Activated CD4-positive, alpha-beta T cell treated with anti-CD3 and anti-CD28 coated beads, Interleukin-2, amount 50 U/mL, for 48 hours (primary cell): ENCODE measurements around the gene ZNF664.

Experiments
- DNase-seq, 2 experiments: peaks; one replicate each; pipeline ENCODE4 v3.0.0-alpha.2; 2020

Gene ZNF664

DNA sequence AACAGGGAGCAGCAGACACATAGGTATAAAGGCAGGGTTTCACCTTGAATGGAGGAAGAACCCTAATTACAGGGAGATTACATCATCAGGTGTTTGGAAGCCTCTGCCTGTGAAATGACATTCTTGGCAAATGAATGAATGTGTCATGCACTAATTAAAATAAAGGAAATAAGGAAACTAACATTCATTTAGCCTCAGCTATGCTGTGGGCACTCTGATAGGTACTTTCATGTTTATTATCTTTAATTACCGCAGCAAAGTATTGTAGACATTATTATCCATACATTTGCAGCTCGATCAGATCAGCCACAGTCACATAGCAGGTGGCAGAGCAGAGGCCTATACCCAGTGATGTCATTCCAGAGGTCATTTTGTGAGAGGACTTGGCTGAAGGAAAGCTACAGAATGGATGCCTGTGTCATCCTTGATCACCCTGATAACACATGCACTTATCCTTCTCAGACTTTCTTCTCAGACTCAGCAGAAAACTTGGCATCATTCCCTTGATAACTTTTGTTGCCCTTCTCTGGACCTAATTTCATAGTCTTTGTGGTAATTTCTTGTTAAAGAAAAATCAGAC lies 18.4 kb downstream of the ZNF664 start:
- DNase-seq: no peak

DNA sequence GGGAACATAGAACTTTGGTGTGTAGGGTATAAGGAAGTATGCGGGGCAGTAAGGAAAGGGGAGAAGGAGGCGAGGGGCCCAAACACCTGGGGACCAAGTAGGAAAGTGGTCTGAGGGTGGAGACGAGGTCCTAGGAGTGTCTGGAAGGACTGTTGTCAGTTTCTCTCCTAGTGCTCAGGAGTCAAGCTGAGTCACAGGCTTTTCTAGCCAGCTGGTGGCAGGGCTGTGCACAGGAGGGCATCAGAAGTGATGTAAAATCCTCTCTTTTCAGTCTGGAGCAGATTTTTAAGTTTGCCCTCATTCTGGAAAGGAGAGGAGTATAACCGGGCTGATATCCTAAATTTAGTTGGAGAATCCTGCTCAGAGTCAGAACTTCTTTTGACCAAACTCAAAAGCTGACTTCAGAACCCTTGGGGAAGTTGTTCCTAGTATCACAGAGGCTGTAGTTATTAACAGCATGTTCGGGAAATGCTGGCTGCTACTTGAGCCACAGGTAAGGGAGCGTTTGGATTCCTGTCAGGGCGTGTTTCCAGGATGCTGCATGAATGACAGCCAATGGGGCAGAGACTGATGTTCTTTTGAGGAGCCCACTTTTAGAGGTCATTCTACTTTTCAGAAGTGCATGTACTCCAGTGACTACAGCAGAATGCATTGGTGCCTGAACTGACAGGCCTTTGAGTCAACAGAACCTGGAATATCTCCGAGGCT lies 19.3 kb downstream of the ZNF664 start:
- DNase-seq: no peak

DNA sequence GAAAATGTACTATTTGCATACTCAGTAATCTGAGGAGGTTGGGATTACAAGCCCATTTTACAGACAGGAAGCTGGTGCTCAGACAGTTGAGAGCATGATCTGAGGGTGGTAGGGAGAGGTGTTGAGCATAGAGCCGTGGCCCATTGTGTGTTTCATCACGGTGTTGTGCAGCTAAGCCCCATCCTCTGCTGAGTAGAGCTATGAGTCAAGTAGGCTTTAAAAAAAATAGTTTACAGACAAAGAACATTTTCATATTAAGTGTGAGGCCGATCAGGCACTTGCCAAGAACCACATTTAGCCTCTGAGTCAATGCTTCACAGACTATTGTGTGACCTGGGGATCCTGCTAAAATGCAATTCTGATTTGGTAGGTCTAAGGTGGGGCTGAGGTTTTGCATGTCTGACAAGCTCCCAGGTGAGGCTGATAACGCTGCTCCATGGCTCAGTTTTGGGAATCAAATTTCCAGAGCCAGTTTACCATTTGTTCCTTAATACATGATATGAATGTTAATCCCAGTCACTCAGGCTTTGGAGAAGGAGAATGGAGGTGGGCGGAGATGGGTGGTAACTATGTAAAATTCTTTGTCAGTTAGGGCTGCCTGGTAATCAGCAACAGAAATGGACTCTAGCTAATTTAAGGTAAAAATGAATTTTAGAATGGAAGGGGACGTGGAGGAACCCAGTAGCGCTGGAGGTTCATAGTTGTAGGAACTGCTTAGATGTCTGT lies 22.2 kb downstream of the ZNF664 start:
- no peak for DNase-seq

DNA sequence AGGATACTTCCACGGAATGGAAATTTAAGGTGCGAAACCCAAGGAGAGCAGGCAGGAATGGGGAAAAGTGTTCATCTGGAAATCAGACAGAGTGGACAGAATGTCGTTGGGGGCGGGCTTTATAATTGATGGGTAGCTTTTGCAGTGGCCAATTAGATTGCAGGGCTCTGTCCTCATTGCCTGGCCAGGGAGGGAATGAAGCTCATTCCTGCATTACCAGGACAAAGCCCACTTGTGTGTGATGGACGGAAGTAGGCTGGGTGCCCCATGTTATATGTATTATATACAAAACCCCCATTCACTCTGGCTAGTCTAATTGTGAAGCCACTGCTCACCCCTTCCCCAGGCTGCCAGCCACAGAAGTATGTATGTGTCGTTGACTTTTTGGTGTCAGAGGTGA lies 23.6 kb downstream of the ZNF664 start:
- no peak for DNase-seq

DNA sequence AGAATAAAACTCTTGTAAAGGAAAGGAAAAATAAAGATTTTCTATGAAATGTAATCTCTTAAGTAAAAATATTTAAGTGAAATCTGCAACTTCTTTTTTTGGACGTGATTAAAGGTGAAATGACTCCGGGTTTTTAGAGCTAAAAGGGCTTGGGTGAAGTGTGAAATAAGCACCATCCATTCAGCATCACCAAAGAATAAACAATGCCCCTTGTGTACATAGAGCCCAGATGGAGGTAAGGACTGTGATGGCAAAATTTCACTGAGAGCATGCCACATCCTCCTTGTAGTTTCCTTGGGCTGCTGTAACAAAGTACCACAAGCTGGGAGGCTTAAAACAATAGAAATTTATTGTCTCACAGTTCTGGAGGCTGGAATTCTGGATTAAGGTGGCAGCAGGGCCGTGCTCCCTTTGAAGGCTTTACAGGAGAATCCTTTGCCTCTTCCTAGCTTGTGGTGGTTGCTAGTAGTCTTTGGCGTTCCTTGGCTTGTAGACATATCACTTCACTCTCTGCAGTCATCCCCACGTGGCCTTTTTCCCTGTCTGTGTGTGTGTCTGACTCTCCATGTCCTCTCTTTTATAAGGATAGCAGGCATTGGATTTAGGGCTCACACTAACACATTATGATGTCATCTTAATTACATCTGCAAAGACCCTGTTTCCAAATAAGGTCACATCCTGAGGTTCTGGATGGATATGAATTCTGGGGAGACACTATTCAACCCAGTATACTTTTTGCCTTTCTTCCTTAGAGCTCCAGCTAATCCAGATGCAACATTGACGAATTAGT lies 24.2 kb downstream of the ZNF664 start:
- no peak for DNase-seq

DNA sequence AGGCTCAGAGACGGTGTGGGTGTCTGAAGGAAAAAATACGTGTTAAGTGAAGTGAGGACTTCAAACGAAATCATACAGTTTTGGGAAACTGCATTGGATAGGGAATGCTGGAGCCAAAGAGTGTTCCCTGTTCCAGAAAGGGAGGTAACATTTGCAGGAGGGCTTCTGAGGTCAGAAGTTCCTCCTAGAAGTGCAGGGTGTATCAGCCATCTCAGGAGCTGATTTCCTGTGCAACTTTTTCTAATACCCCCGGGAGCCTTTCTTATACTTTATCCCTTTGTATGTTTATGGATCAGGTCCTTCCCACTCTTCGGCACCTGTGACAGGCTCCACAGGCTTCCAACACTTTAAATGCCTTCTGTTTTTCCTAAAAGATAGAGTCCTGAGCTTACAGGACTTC lies 24.9 kb downstream of the ZNF664 start:
- no peak for DNase-seq

DNA sequence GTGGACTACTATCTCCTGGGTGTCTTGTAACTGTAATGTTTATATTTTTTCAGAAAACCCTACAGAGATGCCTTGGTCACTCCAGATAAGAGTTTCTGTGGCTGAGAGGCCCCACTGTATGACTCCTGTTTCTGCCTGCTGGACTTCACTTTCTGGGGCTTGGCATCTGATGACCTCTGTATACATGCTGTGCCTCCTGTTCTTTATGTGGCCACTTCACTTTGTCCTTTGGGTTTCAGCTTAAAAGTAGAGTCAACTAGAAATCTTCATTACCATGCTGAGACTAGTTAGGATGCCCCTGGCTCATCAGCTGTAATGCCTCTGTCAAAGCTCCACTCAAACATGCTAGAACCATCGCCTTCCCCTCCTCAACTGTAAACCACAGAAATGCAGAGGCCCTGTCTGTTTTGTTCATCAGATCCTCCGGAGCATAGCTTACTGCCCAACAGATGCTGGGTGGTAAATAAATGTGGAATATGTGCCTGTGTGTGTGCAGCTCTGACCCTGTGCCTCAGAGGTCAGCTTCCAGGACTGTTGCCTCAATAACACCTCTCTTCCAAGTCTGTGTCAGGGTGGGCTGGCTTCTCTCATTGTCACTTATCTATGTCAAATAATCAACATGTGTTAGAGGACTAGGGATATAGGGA lies 25.5 kb downstream of the ZNF664 start:
- no peak for DNase-seq

DNA sequence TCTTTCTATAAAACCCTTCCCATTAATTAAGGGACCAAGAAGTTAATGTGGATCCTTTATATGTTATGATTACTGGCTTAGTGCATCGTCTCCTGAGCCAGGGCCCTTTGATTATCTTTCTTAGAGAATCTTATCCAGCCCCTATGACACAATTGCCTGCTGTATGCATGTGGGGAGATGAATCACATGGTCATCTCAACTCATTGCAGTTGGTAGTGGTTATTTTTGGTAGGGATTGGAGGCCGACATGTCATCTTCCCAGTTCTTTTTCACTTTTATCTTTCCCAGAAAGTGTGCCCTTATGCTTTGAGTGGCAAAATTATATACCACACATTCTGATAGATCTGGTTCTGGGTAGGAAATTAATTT lies 26.0 kb downstream of the ZNF664 start:
- no peak for DNase-seq

DNA sequence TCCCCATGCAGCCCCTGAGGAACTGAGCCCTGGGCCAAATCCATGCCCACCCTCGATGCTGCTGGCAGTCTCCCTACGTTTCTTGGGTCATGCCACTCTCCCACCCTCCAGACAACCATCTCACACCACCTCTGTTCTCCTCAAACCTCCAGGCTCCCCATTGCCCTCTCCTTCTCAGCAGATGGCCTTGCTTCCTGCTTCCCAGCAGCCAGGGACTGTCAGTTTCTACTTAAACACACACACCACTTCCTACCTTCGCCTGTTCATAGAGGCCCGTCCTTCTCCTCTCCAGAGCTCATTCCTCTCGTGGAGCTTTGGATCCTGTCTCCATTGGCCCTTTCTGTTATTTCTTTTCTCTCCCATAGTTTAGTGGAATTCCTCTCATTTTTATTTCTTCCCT lies 27.1 kb downstream of the ZNF664 start:
- no peak for DNase-seq

DNA sequence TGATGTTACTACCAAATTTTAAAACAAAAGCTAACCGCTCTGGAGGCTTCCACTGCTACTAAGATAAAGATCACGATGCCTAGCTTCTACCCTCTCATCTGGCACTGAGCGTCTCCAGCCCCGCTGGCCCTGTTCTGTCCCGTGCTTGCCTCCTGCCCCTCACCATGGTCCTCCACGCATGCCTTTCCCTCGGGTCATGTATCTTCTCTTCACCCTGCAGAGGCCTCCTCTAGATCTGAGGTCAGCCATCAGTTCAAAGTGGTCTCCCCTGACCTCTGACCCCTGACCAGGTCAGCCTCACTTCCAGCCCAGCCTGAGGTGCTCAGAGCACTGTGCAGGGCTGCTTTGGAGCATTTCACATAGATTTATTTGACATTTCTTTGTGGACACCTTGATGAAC lies 28.3 kb downstream of the ZNF664 start:
- DNase-seq: no peak

DNA sequence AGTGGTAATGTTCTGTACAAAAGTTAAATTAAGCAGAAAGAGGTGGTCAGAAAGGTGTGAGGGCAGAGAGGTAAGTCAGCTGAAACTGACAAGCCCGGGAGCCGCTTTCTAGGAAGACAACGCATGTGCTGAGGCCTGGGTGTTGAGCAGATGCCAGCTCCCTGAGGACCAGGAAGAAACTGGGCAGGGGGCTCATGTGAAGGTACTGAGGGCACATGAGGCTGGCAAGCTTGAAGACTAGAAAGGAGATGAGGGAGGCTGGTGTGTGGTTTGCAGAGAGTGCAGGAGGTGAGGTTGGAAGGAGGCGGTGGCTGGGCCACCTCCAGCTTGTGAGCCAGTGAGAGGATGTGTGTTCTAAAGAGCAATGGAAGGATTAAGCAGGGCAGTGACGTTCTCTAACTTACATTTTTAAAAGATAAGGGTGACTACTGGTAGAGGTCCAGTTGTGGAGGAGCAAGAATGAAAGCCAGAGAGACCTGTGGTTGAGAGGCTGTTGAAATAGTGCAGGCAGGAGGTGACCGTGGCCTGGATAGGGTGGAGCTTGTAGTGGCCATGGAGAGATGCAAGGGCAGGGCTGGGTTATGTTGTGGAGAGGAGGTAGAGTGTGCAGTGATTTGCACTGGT lies 29.1 kb downstream of the ZNF664 start:
- no peak for DNase-seq

DNA sequence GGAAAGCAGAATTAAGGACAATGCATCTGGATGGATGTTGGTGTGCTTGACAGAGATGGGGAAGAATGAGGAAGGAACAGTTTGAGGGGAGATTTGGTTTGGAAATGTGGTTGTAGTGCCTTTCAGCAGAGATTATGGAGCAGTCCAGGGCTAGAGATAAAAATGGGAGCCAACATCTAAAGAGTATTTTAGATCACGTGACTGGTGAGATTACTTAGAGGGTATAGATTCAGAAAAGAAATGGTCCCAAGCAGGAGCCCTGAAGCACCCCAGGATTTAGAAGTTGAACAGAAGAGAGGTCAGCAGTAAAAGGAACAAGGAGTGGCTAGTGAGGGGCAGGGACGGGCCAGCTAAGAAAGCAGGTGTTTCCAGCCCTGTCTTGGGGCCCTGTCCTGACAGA lies 29.6 kb downstream of the ZNF664 start:
- no peak for DNase-seq

DNA sequence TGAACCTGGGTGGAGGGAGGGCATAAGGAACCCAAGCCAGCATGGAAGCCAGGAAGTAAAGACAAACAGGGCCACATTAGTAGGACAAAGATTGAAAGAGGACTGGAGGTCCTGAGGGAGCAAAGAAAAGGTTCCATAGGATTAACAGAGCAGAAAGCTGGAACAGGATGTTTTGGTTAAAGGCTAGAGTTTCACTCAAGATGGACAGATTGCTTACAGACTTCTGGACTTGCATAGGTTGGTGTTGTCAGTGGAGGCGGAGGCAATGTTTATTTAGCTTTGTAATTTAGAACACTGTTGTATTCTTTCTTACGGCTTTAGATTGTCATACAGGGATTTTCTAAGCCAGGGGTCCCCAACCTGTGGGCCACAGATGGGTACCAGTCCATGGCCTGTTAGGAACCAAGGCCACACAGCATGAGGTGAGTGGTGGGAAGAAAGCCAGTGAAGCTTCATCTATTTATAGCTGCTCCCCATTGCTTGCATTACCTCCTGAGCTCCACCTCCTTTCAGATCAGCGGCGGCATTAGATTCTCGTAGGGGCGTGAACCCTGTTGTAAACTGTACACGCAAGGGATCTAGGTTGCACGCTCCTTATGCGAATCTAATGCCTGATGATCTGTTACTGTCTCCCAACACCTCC lies 31.3 kb downstream of the ZNF664 start:
- no peak for DNase-seq

DNA sequence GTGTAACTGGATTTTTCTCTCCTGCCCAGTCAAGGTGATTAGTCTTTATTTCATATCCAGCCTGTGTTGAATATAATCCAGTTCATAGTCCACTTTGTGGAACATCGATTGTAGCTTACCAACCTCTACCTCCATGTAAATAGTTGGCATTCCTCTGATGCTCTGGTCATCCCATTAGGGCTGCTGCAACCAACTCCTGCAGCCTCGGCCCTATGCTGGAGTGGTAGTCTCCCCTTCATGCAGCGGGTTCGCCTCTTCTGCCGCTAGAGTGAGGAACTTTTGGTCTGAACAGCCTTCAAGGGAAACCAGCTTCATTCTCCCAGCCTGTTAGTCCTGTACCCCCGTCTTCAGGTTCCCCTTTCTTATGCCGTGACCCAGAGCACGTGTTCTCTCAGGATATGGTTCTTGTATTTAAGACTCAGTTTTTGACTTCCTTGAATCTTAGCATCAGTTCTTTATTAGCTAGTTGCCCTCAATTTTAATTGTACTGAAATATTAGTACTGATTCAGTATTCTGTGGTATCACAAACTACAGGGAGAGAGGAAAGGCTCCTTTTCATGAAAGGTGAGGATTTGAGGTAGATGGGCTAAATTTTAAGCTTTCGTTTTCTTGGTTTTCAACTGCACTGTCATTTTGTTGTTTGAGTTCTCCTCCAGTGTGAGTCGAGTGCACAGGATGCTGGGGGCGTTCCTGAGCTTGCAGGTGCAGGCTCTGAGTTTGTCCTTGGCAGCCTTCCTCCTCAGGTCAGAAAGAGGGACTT lies 33.2 kb downstream of the ZNF664 start:
- DNase-seq: peak in 1 of 2 experiments; percentile 13

DNA sequence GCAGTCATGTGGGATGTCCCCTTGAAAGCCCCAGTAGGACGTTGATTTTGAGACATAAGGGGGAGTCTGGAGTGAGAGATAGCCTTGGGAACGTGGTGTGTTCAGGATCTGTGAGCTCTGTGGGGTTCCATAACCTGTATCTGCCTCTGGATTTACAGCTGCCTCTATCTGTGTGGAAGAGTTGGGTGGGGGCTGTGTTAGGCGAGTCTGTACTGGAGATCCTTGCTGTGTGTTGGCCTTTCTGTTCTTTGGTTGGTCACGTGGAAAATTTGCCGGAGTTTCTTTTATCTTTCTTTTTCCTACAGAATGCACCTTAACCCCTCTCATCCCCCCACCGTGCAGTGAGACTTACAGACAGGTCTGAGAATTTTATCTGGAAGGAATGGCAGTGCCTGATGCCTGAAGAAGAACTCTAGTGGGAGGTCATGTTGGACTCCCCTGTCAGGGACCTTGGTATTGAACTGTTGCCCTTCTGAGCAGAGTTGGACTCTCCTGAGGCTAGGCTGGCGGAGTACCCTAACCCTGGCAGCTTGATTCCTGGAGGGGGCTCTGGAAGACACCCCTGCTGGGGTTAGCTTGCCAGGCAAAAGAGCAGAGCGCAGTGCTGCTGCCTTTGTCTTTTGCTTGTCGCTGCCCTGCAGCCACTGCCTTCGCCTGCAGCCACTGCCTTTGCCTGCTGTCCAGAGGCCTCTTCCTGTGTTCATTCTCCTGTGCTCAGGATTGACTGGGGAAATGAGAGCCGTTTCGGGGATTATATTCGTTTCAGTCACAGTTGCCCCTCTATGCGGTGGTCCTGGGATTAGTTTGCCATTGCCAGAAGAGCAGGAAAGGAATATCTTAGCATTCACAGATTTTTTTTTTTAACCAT lies 34.1 kb downstream of the ZNF664 start:
- no peak for DNase-seq

DNA sequence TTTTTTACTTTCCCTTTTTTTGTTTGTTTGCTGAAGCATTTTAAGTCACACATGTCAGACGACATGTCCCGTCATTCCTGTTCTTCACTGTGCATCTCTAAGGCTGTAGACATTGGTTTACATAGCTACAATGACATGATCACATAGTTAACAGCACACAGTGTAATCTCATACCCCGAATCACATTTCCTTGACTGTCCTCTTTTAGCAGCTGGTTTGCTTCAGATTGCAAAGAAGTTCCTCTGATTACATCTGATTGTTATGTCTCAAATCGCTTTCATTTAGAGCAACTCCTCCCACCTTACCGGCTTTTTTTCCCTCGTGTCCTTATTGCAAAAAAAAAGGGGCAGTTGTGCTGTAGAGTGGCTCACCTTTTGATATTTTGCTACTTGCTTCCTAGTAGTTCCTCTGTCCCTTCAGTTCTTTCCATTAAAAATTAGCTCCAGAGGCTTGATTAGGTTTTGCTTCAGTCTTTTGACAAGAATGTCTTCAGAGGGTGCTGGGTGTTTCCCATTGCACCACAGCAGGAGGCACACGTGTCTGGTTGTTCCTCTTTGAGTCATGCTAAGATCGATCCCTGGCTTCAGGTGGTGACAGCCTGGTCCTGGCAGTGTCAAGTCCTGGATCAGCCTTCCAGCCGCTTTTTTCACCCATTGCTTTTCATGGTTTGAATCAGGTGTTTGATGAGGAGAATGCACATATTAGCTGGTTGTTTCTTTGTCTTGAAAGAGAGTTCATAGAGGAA lies 35.0 kb downstream of the ZNF664 start:
- no peak for DNase-seq

DNA sequence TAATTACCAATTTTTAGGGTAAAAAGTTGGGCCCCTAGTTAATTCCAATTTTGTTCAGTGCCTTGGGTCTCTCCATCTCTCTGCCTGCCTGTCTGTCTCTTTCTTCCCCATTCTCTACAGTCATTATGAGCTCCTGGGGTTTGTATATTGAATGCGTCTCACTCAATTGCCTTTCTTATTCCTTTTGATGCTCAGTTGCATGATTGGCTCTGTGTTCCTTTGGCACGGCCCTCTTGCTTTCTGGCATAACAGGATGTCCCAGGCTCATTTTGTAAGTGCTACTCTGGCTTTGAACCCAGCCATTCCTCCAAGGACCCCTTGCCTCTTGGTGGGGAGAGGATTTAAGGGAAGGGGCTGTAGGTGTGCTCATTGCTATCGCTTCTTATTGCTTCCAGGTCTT lies 35.6 kb downstream of the ZNF664 start:
- no peak for DNase-seq

DNA sequence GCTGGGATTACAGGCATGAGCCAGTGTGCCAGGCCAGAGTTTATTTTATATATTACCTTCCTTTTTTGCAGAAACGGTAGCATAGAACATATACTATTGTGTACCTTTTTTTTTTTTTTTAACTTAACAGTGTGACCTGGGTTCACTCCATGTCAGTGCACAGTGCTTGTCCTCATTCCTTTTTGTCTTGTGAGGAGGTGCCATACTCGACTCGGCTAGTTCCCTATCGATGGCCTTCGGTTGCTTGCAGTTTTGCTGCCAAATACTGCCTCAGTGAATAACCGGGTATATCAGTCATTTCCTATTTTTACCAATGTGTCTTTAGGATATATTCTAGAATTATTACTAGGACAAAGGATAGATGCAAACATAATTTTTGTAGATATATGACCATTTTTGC lies 36.8 kb downstream of the ZNF664 start:
- DNase-seq: no peak

DNA sequence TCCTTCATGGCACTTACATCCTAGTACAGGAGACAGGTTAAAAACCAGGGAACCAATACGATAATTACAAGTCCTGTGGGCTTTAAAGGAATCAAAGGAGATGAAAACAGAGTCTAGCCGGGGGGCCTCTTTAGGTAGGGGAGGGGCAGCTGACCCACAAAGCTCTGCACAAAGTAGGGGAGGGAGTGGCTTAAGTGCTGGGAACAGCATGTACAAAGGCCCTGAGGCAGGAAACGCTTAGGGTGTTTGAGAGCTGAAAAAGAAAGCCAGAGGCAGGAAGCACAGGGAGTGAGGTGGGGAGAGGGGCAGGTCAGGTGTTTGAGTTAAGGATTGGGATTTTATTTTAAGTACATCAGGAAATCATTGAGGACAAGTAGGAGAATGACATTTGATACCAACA lies 37.7 kb downstream of the ZNF664 start:
- no peak for DNase-seq
